SK-N-MC (cell line): Measurements from ENCODE around the gene TP53BP1.

Experiments
- FOXP2 ChIP-seq: optimal IDR thresholded peaks from 2 replicates; pipeline ENCODE3; 2011; ENCODE audit warnings: mild to moderate bottlenecking, moderate library complexity; ENCODE audit not compliant: insufficient read depth; ENCODE audit errors: extremely low read length, control extremely low read depth
- POLR2AphosphoS5 ChIP-seq: IDR thresholded peaks from 2 replicates; pipeline ENCODE4 v1.6.1; 2012; ENCODE audit warnings: mild to moderate bottlenecking, low read depth, low read length, borderline replicate concordance

GRCh38 chr15:43376017-43376705, 116.8 kb downstream of the TP53BP1 start:
- no peak for TF ChIP-seq POLR2AphosphoS5
- TF ChIP-seq FOXP2 = no peak
